Measurements from ENCODE around the gene CDRT15.

CDRT15 gene

DNA sequence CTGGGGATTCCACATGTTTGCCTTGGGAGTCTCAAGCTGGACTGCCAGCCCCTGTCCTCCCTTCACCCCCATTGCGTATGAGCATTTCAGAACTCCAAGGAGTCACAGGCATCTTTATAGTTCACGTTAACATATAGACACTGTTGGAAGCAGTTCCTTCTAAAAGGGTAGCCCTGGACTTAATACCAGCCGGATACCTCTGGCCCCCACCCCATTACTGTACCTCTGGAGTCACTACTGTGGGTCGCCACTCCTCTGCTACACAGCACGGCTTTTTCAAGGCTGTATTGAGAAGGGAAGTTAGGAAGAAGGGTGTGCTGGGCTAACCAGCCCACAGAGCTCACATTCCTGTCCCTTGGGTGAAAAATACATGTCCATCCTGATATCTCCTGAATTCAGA is 28.9 kb downstream of the CDRT15 start:
- TF ChIP-seq CTCF (IDR thresholded peaks at IDR 0.05; ENCODE audit: control insufficient read depth, extremely low read depth, insufficient read depth), result no peak
- no peak overlapping the region for H3K4me3 ChIP-seq (ENCODE audit: low read depth, low read length)
- DNase-seq (ENCODE audit: low read depth), result no peak

DNA sequence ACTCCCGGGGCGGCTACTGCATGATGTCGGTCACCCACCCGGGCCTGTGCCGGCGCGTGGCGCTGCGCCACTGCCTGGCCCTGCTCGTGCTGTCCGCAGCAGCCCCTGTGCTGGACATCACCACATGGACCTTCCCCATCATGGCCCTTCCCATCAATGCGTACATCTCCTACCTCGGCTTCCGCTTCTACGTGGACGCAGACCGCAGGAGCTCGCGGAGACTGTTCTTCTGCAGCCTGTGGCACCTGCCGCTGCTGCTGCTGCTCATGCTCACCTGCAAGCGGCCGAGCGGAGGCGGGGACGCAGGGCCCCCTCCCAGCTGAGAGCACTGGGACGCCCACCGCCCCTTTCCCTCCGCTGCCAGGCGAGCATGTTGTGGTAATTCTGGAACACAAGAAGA is 29.8 kb downstream of the CDRT15 start:
- no peak overlapping the region for H3K4me3 ChIP-seq (ENCODE audit: low read depth, low read length)
- no peak for DNase-seq (ENCODE audit: low read depth)
- no peak for TF ChIP-seq CTCF (IDR thresholded peaks at IDR 0.05; ENCODE audit: control insufficient read depth, extremely low read depth, insufficient read depth)

GRCh38 chr17:14205992-14206461 is 30.6 kb downstream of the CDRT15 start:
- no peak for TF ChIP-seq CTCF (IDR thresholded peaks at IDR 0.05; ENCODE audit: control insufficient read depth, extremely low read depth, insufficient read depth)
- peak overlapping the region; percentile 24; the same call in 1 of the 2 replicates for H3K4me3 ChIP-seq (ENCODE audit: low read depth, low read length)
- DNase-seq (ENCODE audit: low read depth), result peak; percentile 94

DNA sequence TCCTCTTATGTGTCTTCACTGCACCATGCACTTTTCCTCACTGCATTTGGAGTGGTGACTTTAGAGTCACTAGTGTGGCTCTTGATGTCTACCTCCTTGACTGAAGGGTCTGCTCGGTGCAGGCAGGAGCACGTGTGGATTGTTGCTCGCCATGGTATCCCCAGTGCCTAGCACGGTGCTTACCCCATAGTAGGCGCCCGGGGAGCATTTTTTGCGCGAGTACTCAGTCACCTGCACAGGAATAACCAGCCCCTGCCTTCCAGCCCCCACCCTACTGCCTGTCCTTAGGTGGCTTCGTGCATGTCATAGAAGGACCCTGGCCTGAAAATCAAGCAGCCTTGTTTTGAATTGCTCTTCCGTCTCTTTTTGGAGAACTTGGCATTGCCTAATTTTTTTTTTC is 31.3 kb downstream of the CDRT15 start:
- H3K4me3 ChIP-seq (ENCODE audit: low read depth, low read length), result no peak overlapping the region
- TF ChIP-seq CTCF (IDR thresholded peaks at IDR 0.05; ENCODE audit: control insufficient read depth, extremely low read depth, insufficient read depth), result no peak
- no peak for DNase-seq (ENCODE audit: low read depth)

GRCh38 chr17:14204546-14204945 is 32.1 kb downstream of the CDRT15 start:
- no peak for DNase-seq (ENCODE audit: low read depth)
- no peak overlapping the region for H3K4me3 ChIP-seq (ENCODE audit: low read depth, low read length)
- no peak for TF ChIP-seq CTCF (IDR thresholded peaks at IDR 0.05; ENCODE audit: control insufficient read depth, extremely low read depth, insufficient read depth)

GRCh38 chr17:14204084-14204483 is 32.6 kb downstream of the CDRT15 start:
- no peak for DNase-seq (ENCODE audit: low read depth)
- no peak overlapping the region for H3K4me3 ChIP-seq (ENCODE audit: low read depth, low read length)
- no peak for TF ChIP-seq CTCF (IDR thresholded peaks at IDR 0.05; ENCODE audit: control insufficient read depth, extremely low read depth, insufficient read depth)

DNA sequence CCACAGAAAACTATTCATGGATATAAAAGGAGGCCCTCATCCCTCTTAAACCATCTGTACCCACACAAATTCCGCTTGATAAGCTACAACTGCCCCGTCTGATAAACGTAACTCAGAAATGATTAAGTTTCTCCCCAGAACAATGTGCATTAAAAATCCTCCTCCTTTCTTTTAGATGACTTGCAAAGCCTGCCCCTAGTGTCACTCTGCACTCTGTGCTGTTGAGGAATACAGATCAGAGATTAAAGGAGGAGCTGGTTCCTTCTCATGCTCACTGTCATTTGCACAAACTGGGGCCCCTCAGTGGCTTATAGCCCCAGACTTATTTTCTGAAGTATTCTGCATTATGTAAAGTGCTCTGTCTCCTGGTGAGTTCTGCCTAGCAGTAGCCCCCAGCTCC is 33.3 kb downstream of the CDRT15 start:
- DNase-seq (ENCODE audit: low read depth), result no peak

More for the DNA sequence above, 33.3 kb downstream of the CDRT15 start:
- TF ChIP-seq CTCF (IDR thresholded peaks at IDR 0.05; ENCODE audit: control insufficient read depth, extremely low read depth, insufficient read depth), result peak; percentile 25; the same call in 1 of the 2 replicates
- no peak overlapping the region for H3K4me3 ChIP-seq (ENCODE audit: low read depth, low read length)

Data from LNCaP clone FGC (cell line).